NCI-H69 (cell line): ENCODE results near the gene AWAT1.
"Not testable (repeated sequence)": the region's sequence is repeated elsewhere in the genome, so short reads cannot be mapped to it uniquely, and the experiment has no call there.

ENCODE experiments used
- DNase-seq: peaks from one replicate; lab custom pipeline; 2025; lab: John Stamatoyannopoulos, UW

The AWAT1 gene

GRCh38 chrX:70262952-70263567, 28.6 kb downstream of the AWAT1 start:
- DNase-seq, result peak; percentile 65

- DNase-seq, result no peak
Observed at GRCh38 chrX:70264784-70265183, 30.3 kb downstream of the AWAT1 start.

GRCh38 chrX:70268034-70268433, 33.6 kb downstream of the AWAT1 start, which contains the start of gene ARR3:
Gene ARR3 (plus strand): TSS chrX:70268334. CDS start chrX:70269386, 1,052 bp downstream.
- no peak for DNase-seq

- not testable (repeated sequence) for DNase-seq
Observed at GRCh38 chrX:70274029-70274428, 39.6 kb downstream of the AWAT1 start.

GRCh38 chrX:70279081-70279480, 44.6 kb downstream of the AWAT1 start:
- no peak for DNase-seq

GRCh38 chrX:70280573-70280972, 46.1 kb downstream of the AWAT1 start:
- DNase-seq, result no peak

GRCh38 chrX:70281951-70282350, 47.5 kb downstream of the AWAT1 start, which contains the start of gene RAB41:
Gene RAB41 (plus strand): TSS chrX:70282172. CDS start chrX:70282218, 46 bp downstream.
- DNase-seq, result no peak

- DNase-seq, result no peak
Observed at GRCh38 chrX:70289168-70289792, 54.8 kb downstream of the AWAT1 start.
